ENCODE data around the gene TOMM22.

DNA sequence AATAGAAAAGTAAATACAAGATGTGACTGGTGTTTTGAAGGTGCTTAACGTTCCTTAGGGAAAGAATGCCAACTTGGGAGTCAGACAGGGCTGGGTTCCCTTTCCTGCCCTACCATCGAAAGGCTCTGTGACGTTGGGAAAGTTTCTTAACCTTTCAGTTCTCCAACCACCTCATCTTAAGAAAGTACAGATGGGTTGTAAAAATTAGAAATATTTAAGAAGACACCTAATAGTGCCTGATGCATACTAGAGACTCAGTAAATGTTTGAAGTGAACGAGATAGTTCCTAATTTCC lies 25.1 kb downstream of the TOMM22 start:
- no peak for TF ChIP-seq POLR2AphosphoS5 (IDR thresholded peaks at IDR 0.05; ENCODE audit: borderline replicate concordance, low read depth, low read length)
- TF ChIP-seq EZH2 (IDR thresholded peaks at IDR 0.05): no peak
- no peak for TF ChIP-seq FOXP2 (optimal IDR thresholded peaks at IDR 0.05; ENCODE audit: control extremely low read depth, extremely low read length, insufficient read depth)

Data from SK-N-MC (cell line).